GM23248 (cell line): Measurements from ENCODE around the gene C17orf50.

Experiments
- EZH2 ChIP-seq: fragments of 200-600 bp; sonication (generic); IDR thresholded peaks from 2 replicates; pipeline ENCODE4 v1.6.1; 2018; ENCODE audit warnings: antibody characterized with exemption, mild to moderate bottlenecking; ENCODE audit not compliant: insufficient read depth, poor library complexity, severe bottlenecking
- EZH2phosphoT487 ChIP-seq: fragments of 200-600 bp; sonication (generic); IDR thresholded peaks from 2 replicates; pipeline ENCODE4 v1.6.1; 2018; ENCODE audit warnings: antibody characterized with exemption, moderate library complexity, mild to moderate bottlenecking, low read depth; ENCODE audit not compliant: insufficient read depth

DNA sequence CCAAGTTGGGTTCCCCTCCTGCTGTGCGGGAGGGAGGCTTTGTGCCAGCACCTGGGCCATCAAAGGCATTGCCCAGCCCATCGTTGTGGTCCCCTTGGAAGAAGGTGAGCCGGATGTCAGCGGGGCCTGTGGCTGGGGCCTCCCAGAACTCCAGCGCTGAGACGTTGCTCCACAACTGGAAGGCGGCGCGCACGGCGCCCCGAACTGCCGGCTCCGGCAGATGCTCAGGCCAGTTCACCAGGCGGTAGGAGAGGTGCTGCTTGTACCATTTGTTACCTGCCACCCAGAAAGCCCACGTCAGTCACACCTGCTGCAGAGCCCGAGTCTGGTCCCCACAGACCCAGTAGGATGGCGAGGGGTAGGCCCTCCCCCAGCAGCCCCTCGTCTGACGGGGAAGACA is 12.4 kb downstream of the C17orf50 start:
- TF ChIP-seq EZH2phosphoT487, result no peak
- TF ChIP-seq EZH2, result no peak
